ENCODE data around the gene TIMM10B.
"Not testable (repeated sequence)": the region's sequence is repeated elsewhere in the genome, so short reads cannot be mapped to it uniquely, and the experiment has no call there.

TIMM10B gene

DNA sequence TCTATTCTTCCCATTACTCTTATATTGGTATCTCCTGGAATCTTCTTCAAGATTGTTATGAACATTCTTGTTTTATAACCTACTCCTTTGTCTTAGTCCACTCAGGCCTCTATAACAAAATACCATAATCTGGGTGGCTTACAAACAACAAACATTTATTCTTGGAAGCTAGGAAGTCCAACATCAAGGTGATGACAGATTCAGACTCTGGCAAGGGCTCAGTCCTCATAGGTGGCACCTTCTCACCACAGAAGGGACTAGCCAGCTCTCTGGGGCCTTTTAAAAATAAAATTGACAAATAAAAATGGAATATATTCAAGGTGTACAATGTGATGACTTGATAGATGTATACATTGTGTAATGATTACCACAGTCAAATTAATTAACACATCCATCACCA is 35.6 kb downstream of the TIMM10B start:
- no peak for DNase-seq (ENCODE audit: low spot score)

- no peak for DNase-seq (ENCODE audit: low spot score)
Measured at GRCh38 chr11:6520265-6520664, 39.0 kb downstream of the TIMM10B start.

- not testable (repeated sequence) for DNase-seq (ENCODE audit: low spot score)
Measured at GRCh38 chr11:6521946-6522345, 40.6 kb downstream of the TIMM10B start.

DNA sequence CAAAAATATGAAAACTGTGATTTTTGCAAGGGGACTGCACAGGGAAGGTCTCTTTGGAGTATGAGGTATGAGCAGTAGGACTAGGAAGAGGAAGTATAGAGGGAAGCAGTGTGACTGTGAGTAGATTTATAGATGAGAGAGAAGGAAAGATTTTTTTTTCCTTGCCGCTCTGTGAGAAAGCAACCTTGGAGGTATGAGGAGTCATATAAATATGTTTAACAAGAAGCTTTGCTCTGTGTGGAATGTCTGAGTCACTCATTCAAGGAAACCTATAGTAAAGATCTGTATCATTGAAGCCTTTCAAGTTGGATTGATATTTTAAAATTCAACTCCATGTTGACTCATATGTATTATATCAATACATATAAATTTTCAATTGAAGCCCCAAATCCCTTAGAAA is 42.0 kb downstream of the TIMM10B start:
- DNase-seq (ENCODE audit: low spot score), result no peak

DNA sequence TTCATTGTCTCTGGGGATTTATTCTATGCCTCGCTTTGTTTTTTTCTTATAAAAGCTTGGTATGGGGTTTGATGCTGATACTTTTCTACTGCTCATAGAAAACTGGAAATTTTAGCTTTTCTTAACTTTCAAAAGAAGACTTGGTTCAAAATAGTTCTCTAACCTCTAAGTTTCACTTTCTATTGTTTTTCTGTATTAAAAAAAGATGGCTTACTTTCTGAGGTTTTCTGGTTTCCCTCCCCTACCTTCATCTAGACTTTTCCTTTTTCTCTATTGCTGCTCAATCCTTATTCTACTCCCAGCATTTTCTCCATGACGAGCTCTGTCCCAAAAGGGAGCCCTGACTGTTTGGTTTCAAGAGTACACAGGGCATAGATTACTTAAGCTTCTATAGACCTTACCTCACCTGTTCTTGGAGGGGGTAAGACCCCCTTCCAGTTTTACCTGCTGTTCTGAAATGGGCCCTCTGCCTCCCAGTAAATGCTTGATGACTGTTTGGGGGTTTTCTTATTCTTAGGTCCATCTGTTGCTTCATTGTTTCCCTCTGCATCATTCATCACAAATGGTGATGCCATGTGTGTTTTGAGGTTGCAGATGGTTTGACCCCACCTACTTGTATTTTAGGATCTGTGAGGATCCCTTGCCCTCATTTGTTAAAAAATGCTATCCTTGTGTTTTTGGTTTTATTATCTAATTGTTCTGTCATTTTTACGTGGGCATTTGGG is 45.3 kb downstream of the TIMM10B start:
- no peak for DNase-seq (ENCODE audit: low spot score)

GRCh38 chr11:6529266-6529665 is 48.0 kb downstream of the TIMM10B start:
- no peak for DNase-seq (ENCODE audit: low spot score)

GRCh38 chr11:6530848-6531247 is 49.5 kb downstream of the TIMM10B start:
- DNase-seq (ENCODE audit: low spot score), result no peak

GRCh38 chr11:6531267-6531752 is 50.0 kb downstream of the TIMM10B start:
- peak; percentile 48 for DNase-seq (ENCODE audit: low spot score)
